SU-DHL-6 (cell line): ENCODE data around the gene TUBGCP6.

Experiments
- CTCF ChIP-seq: fragments of 200-600 bp; sonication (generic); IDR thresholded peaks from one replicate; pipeline ENCODE4 v1.5.1; 2017; ENCODE audit warnings: antibody characterized with exemption, mild to moderate bottlenecking, low read length, moderate library complexity; ENCODE audit not compliant: insufficient read depth, poor library complexity, severe bottlenecking
- EZH2phosphoT487 ChIP-seq: fragments of 200-600 bp; sonication (generic), shearing (Covaris generic); conservative IDR thresholded peaks from 2 replicates; pipeline ENCODE4 v1.6.1; 2018; ENCODE audit warnings: mild to moderate bottlenecking, antibody characterized with exemption, low read length, moderate library complexity, mixed read lengths

GRCh38 chr22:50261615-50262459, 17.0 kb upstream of the TUBGCP6 start, which contains the start of gene MAPK12:
- TF ChIP-seq CTCF (no peak), EZH2phosphoT487 (no peak)
